ENCODE measurements around the gene TAF3. TPM values are rescaled to one million over a fixed set of nuclear protein-coding genes. Genes with fewer than 3 reads are reported as not detected.

Gene TAF3
- total RNA-seq, 4 donors from 2014 or later, result 2.9 to 17.5 (median 5.1) TPM

GRCh38 chr10:8039321-8039881, 221.1 kb downstream of the TAF3 start:
- no peak for DNase-seq
- Histone ChIP-seq H3K4me1 (peaks cover 0 to 5% of the 10 kb centered on the region in 2 donors), H3K36me3 (no peaks in the 10 kb centered on the region), H3K27me3 (peaks cover 25 to 99% of the 10 kb centered on the region in 2 donors), H3K27ac (no peak overlapping the region), H3K4me3 (no peak overlapping the region), H3K9me3 (no peaks in the 10 kb centered on the region)
- TF ChIP-seq POLR2A (IDR thresholded peaks at IDR 0.05), result no peak
- TF ChIP-seq, protein P1, sequence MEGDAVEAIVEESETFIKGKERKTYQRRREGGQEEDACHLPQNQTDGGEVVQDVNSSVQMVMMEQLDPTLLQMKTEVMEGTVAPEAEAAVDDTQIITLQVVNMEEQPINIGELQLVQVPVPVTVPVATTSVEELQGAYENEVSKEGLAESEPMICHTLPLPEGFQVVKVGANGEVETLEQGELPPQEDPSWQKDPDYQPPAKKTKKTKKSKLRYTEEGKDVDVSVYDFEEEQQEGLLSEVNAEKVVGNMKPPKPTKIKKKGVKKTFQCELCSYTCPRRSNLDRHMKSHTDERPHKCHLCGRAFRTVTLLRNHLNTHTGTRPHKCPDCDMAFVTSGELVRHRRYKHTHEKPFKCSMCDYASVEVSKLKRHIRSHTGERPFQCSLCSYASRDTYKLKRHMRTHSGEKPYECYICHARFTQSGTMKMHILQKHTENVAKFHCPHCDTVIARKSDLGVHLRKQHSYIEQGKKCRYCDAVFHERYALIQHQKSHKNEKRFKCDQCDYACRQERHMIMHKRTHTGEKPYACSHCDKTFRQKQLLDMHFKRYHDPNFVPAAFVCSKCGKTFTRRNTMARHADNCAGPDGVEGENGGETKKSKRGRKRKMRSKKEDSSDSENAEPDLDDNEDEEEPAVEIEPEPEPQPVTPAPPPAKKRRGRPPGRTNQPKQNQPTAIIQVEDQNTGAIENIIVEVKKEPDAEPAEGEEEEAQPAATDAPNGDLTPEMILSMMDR (IDR thresholded peaks at IDR 0.05), result no peak
- intact Hi-C loops (cut with DNase I; ENCODE audit: low total_unique reads), result no loop called here

DNA sequence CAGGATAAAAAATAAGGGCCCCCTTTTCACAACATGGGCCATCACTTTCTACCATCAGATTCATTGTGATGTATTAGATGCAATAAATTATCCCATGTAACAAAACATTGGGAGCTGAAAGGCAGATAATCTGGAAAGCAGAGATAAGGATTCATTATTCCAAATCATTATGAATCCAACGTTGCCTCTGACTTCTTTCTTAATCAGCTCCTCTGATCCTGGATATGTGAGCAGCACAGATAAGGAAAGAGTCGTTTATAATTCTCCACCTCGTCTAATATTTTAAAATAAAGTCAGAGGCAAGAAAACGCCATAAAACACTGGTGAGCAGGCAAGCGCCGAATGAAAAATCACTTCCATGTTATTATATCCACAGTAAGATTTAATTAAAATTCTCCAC, 222.3 kb downstream of the TAF3 start:
- H3K4me3 ChIP-seq, result no peak overlapping the region
- no peaks in the 10 kb centered on the region for H3K36me3 ChIP-seq
- no peaks in the 10 kb centered on the region for H3K9me3 ChIP-seq
- TF ChIP-seq, protein P1 (IDR thresholded peaks at IDR 0.05), result no peak
- no peak for TF ChIP-seq POLR2A (IDR thresholded peaks at IDR 0.05)
- H3K27me3 ChIP-seq, result peaks cover 21 to 99% of the 10 kb centered on the region in 2 donors
- H3K27ac ChIP-seq, result no peak overlapping the region
- DNase-seq, result no peak
- no peaks in the 10 kb centered on the region for H3K4me1 ChIP-seq
- intact Hi-C loops (cut with DNase I; ENCODE audit: low total_unique reads), result no loop called here

- H3K27me3 ChIP-seq, result peaks cover 16 to 99% of the 10 kb centered on the region in 2 donors
- no peak overlapping the region for H3K4me3 ChIP-seq
- no peaks in the 10 kb centered on the region for H3K36me3 ChIP-seq
- H3K4me1 ChIP-seq, result no peaks in the 10 kb centered on the region
- DNase-seq, result no peak
- no peak overlapping the region for H3K27ac ChIP-seq
- TF ChIP-seq, protein P1 (IDR thresholded peaks at IDR 0.05), result no peak
- no peak for TF ChIP-seq POLR2A (IDR thresholded peaks at IDR 0.05)
- intact Hi-C loops (cut with DNase I; ENCODE audit: low total_unique reads), result no loop called here
- no peaks in the 10 kb centered on the region for H3K9me3 ChIP-seq
Observed at GRCh38 chr10:8041284-8041991, 223.1 kb downstream of the TAF3 start.

GRCh38 chr10:8041992-8042720, 223.9 kb downstream of the TAF3 start:
- Histone ChIP-seq H3K9me3 (no peaks in the 10 kb centered on the region), H3K36me3 (no peaks in the 10 kb centered on the region), H3K27me3 (peaks cover 16 to 99% of the 10 kb centered on the region in 2 donors), H3K27ac (no peak overlapping the region), H3K4me3 (no peak overlapping the region), H3K4me1 (no peaks in the 10 kb centered on the region)
- DNase-seq, result no peak
- intact Hi-C loops (cut with DNase I; ENCODE audit: low total_unique reads), result no loop called here
- TF ChIP-seq POLR2A (IDR thresholded peaks at IDR 0.05), result no peak
- TF ChIP-seq, protein P1 (IDR thresholded peaks at IDR 0.05), result no peak

All from uterus (tissue), 4 donors.